Fibroblast of lung (primary cell): ENCODE data around the gene ELFN2. TPM values are rescaled to one million over a fixed set of nuclear protein-coding genes. Genes with fewer than 3 reads are reported as not detected.

Experiments
- DNase-seq, 2 donors: peaks; one replicate each; pipeline versions ENCODE4 v3.0.0 to v3.0.0-alpha.2; 2010; ENCODE audit warnings: low read depth in 2 of 2
- H2AFZ ChIP-seq: 2 replicates; pipeline ENCODE4 v1.5.1; 2012; ENCODE audit warnings: low read length, control low read depth, inconsistent platforms
- H3K27ac ChIP-seq: 2 replicates; pipeline ENCODE4 v1.5.1; 2011; ENCODE audit warnings: low read length, control low read depth; ENCODE audit not compliant: insufficient read depth
- H3K27me3 ChIP-seq: 2 replicates; pipeline ENCODE4 v1.5.1; 2011; ENCODE audit warnings: mild to moderate bottlenecking, low read length; ENCODE audit not compliant: control insufficient read depth, insufficient read depth
- H3K36me3 ChIP-seq: 2 replicates; pipeline ENCODE4 v1.5.1; 2011; ENCODE audit warnings: low read length; ENCODE audit not compliant: control insufficient read depth, insufficient read depth
- H3K4me1 ChIP-seq: 2 replicates; pipeline ENCODE4 v1.5.1; 2011; ENCODE audit warnings: low read length; ENCODE audit not compliant: control insufficient read depth, insufficient read depth; ENCODE audit errors: extremely low read depth
- H3K4me2 ChIP-seq: 2 replicates; pipeline ENCODE4 v1.5.1; 2011; ENCODE audit warnings: low read length, control low read depth; ENCODE audit not compliant: insufficient read depth; ENCODE audit errors: extremely low read depth
- H3K4me3 ChIP-seq, 4 experiments: fragments of 200-600 bp in 1 of 4; sonication (generic) in 1 of 4; replicated peaks in 1 of 4; 2 replicates each; pipeline ENCODE4 v1.5.1; 2011 to 2016; ENCODE audit warnings: low read length in 4 of 4, low read depth in 3 of 4, mild to moderate bottlenecking in 3 of 4, control low read depth in 2 of 4, inconsistent platforms in 1 of 4, mixed read lengths in 1 of 4; ENCODE audit not compliant: insufficient read depth in 1 of 4; ENCODE audit errors: control extremely low read depth in 1 of 4
- H3K79me2 ChIP-seq: 2 replicates; pipeline ENCODE4 v1.5.1; 2012; ENCODE audit warnings: mild to moderate bottlenecking, low read length, inconsistent platforms; ENCODE audit not compliant: control insufficient read depth, insufficient read depth
- H3K9ac ChIP-seq: 2 replicates; pipeline ENCODE4 v1.5.1; 2011; ENCODE audit warnings: mild to moderate bottlenecking, low read length, control low read depth; ENCODE audit not compliant: insufficient read depth
- H3K9me3 ChIP-seq: 2 replicates; pipeline ENCODE4 v1.5.1; 2012; ENCODE audit warnings: low read depth, low read length; ENCODE audit not compliant: control insufficient read depth, insufficient read depth
- H4K20me1 ChIP-seq: 2 replicates; pipeline ENCODE4 v1.5.1; 2011; ENCODE audit warnings: low read length; ENCODE audit not compliant: control insufficient read depth, insufficient read depth; ENCODE audit errors: extremely low read depth
- CTCF ChIP-seq, 2 donors: IDR thresholded peaks in 1 of 2; conservative IDR thresholded peaks in 1 of 2; 1 replicate in 1 of 2; 2 replicates in 1 of 2; pipeline ENCODE4 v1.5.1; 2011 to 2012; ENCODE audit warnings: low read length in 2 of 2, control low read depth in 1 of 2, inconsistent platforms in 1 of 2, low read depth in 1 of 2, mild to moderate bottlenecking in 1 of 2
- EZH2 ChIP-seq: IDR thresholded peaks from 2 replicates; pipeline ENCODE4 v1.5.1; 2012; ENCODE audit warnings: low read length, control low read depth, mild to moderate bottlenecking; ENCODE audit errors: missing control alignments
- polyA plus RNA-seq, 2 donors: library from polyadenylated mRNA; depleted of rRNA in 1 of 2; stranded (reverse) in 1 of 2; unstranded in 1 of 2; fragments of >200 nt; gene quantifications; 2 replicates each; pipeline ENCODE4 v1.2.1, GENCODE V29; 2011 to 2012; ENCODE audit warnings: missing spikeins in 1 of 2
- total RNA-seq: library from RNA; depleted of rRNA; stranded (reverse); fragments of >200 nt; gene quantifications from 2 replicates; pipeline ENCODE4 v1.2.1, GENCODE V29; 2014

ELFN2 gene
- total and polyA plus RNA-seq, 2 donors (not counting 1 experiment from before 2014, with no cell fraction given): under 0.01 to 0.02 TPM

DNA sequence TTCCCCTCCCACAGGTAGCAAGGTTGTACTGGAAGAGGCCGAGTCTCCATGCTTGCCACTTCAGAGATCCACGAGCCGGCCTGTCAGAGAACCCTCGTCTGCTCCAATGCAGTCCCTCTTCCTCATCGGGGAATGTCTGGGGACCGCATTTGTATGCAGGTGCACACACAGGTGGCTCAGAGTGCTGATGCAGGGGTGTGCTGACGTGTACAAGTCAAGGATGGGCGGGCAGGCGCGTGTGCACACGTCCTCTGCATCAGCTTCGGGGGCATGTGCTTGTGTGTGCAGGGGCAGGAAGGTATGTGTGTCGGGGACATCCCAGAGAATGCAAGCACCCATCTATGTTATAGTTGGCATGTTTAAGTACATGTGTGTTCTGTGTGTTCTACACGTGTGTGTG, 49.4 kb downstream of the ELFN2 start:
- Histone ChIP-seq H3K27ac (no peak overlapping the region), H3K36me3 (no peaks in the 10 kb centered on the region), H3K4me3 (no peak overlapping the region), H3K4me2 (no peak overlapping the region), H3K27me3 (peaks cover 37% of the 10 kb centered on the region), H2AFZ (no peak overlapping the region), H3K9ac (no peak overlapping the region), H3K4me1 (peaks cover 5% of the 10 kb centered on the region), H3K9me3 (no peaks in the 10 kb centered on the region), H4K20me1 (no peaks in the 10 kb centered on the region), H3K79me2 (no peaks in the 10 kb centered on the region)
- TF ChIP-seq EZH2: no peak
- no peak for TF ChIP-seq CTCF (conservative IDR thresholded peaks at IDR 0.05 in 1 of 2, IDR thresholded peaks at IDR 0.05 in 1 of 2; ENCODE audit: low read depth in 1 of 2, low read length in 2 of 2)
- no peak for DNase-seq

DNA sequence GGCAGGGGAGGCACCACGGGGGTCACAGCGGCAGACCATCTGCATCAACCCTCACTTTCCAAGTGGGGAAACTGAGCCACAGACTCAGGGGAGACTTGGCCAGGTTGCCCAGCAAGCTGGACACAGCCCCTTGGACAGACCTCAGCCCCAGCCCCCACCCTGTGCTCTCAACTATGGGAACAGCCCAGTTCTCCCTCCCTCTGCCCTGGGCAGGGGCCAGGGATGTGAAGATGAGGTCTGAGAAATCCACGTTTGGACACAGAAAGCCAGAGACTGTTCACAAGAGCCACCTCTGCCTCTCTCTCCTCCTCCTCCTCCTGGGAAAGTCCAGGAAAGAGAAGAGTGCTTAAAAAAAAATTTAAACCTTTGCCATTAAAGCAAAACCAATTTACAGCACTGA, 50.1 kb downstream of the ELFN2 start:
- Histone ChIP-seq H3K36me3 (no peaks in the 10 kb centered on the region), H3K9ac (no peak overlapping the region), H3K79me2 (no peaks in the 10 kb centered on the region), H3K9me3 (no peaks in the 10 kb centered on the region), H4K20me1 (no peaks in the 10 kb centered on the region), H3K27me3 (peaks cover 37% of the 10 kb centered on the region), H3K27ac (no peak overlapping the region), H2AFZ (no peak overlapping the region), H3K4me1 (peaks cover 5% of the 10 kb centered on the region), H3K4me3 (no peak overlapping the region), H3K4me2 (no peak overlapping the region)
- DNase-seq: no peak
- TF ChIP-seq CTCF (conservative IDR thresholded peaks at IDR 0.05 in 1 of 2, IDR thresholded peaks at IDR 0.05 in 1 of 2; ENCODE audit: low read depth in 1 of 2, low read length in 2 of 2) (no peak), EZH2 (no peak)

DNA sequence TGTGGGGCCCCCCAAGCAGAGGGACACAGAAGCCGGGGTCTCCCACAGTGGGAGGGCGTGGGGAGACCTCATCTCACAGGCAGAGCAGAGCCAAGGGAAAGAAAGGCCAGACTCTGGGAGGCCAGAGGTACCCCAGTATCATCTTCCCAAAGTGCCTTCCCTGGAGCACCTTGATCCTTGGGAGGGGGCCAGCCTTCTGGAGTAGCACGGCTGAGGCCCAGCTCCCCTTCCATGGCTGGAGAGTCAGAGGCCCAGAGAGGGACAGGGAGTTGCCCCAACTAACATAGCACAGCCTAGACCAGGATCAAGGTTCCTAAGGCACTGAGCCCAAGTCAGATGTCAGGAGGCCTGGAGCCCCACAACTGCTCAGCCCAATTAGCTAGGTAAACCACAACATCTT, 50.6 kb downstream of the ELFN2 start:
- no peak overlapping the region for H3K9ac ChIP-seq
- peaks cover 37% of the 10 kb centered on the region for H3K27me3 ChIP-seq

More for the DNA sequence above, 50.6 kb downstream of the ELFN2 start:
- Histone ChIP-seq H3K4me2 (no peak overlapping the region), H3K27ac (no peak overlapping the region), H3K79me2 (no peaks in the 10 kb centered on the region), H3K36me3 (no peaks in the 10 kb centered on the region), H3K9me3 (no peaks in the 10 kb centered on the region), H2AFZ (no peak overlapping the region), H3K4me3 (no peak overlapping the region), H3K4me1 (peaks cover 5% of the 10 kb centered on the region), H4K20me1 (no peaks in the 10 kb centered on the region)
- no peak for DNase-seq
- TF ChIP-seq CTCF (conservative IDR thresholded peaks at IDR 0.05 in 1 of 2, IDR thresholded peaks at IDR 0.05 in 1 of 2; ENCODE audit: low read depth in 1 of 2, low read length in 2 of 2) (no peak), EZH2 (no peak)
